ENCODE results near the gene KHNYN. TPM values are rescaled to one million over a fixed set of nuclear protein-coding genes. Genes with fewer than 3 reads are reported as not detected.
"Not testable (repeated sequence)": the region's sequence is repeated elsewhere in the genome, so short reads cannot be mapped to it uniquely, and the experiment has no call there.

Gene KHNYN
- total and polyA plus RNA-seq, 4 donors = 15.2 to 64.9 (median 42.3) TPM

GRCh38 chr14:24463884-24464785 is 34.4 kb downstream of the KHNYN start:
- 69 to 91% methylated on average over 4 of the region's 4 CpGs for WGBS, 2 donors
- no peak for DNase-seq
- intact Hi-C loops (cut with DNase I) = no loop called here
- no peak for ATAC-seq (ENCODE audit: low FRiP score)
- H3K4me3 ChIP-seq (ENCODE audit: low read length in 2 of 2) = no peak overlapping the region
- no peaks in the 10 kb centered on the region for H3K9me3 ChIP-seq (ENCODE audit: control insufficient read depth, low read length)
- H3K27ac ChIP-seq (ENCODE audit: low read depth in 1 of 2, low read length in 2 of 2) = no peak overlapping the region
- H3K4me1 ChIP-seq (ENCODE audit: control insufficient read depth in 1 of 2, insufficient read depth in 2 of 2, low read length in 2 of 2) = no peaks in the 10 kb centered on the region
- no peaks in the 10 kb centered on the region for H3K27me3 ChIP-seq (ENCODE audit: control insufficient read depth in 1 of 2, insufficient read depth in 2 of 2, low read length in 1 of 2)
- no peaks in the 10 kb centered on the region for H3K36me3 ChIP-seq (ENCODE audit: control insufficient read depth in 1 of 2, insufficient read depth in 2 of 2, low read length in 1 of 2)

DNA sequence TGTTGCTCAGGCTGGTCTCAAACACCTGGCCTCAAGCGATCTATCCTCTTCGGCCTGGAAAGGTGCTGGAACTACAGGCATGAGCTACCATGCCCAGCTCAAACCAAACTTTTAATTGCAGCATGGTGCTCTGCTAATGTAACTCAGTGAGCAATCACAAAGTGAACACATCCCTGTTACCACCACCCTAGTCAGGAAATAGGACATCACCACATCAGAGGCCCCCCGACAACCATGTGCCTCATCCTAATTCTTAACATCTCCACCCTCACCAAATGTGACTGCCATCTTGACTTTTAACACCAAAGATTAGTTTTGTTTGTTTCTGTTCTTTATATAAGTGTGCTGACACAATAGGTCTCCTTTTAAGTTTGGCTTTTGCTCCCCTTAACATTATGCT is 35.6 kb downstream of the KHNYN start:
- Histone ChIP-seq H3K4me3 (ENCODE audit: low read length in 2 of 2) (no peak overlapping the region), H3K27me3 (ENCODE audit: control insufficient read depth in 1 of 2, insufficient read depth in 2 of 2, low read length in 1 of 2) (no peaks in the 10 kb centered on the region), H3K4me1 (ENCODE audit: control insufficient read depth in 1 of 2, insufficient read depth in 2 of 2, low read length in 2 of 2) (no peaks in the 10 kb centered on the region), H3K27ac (ENCODE audit: low read depth in 1 of 2, low read length in 2 of 2) (no peak overlapping the region), H3K36me3 (ENCODE audit: control insufficient read depth in 1 of 2, insufficient read depth in 2 of 2, low read length in 1 of 2) (no peaks in the 10 kb centered on the region), H3K9me3 (ENCODE audit: control insufficient read depth, low read length) (no peaks in the 10 kb centered on the region)
- no peak for ATAC-seq (ENCODE audit: low FRiP score)
- intact Hi-C loops (cut with DNase I) = no loop called here
- 96 to 97% methylated on average over 3 of the region's 3 CpGs for WGBS, 2 donors
- DNase-seq = no peak

DNA sequence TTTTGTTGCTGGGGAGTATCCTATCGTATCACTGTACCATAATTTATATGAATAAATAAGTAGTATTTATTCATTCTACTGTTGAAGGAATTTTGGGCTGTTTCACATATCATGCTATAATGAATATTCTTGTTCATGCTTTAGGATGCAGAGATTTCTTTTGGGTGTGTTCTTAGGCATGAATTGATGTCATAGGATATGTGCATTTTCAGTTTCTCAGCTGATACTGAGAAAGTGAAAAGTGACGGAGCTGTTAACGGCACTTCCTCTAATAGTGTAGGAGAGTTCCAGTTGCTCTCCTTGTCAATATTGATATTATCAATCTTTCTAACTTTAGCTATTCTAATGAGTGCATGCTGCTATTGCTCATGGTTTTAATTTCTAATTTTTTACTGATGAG is 36.1 kb downstream of the KHNYN start:
- 86 to 91% methylated on average over 3 of the region's 3 CpGs for WGBS, 2 donors
- DNase-seq (no peak), ATAC-seq (ENCODE audit: low FRiP score) (no peak)
- Histone ChIP-seq H3K4me3 (ENCODE audit: low read length in 2 of 2) (no peak overlapping the region), H3K36me3 (ENCODE audit: control insufficient read depth in 1 of 2, insufficient read depth in 2 of 2, low read length in 1 of 2) (no peaks in the 10 kb centered on the region), H3K27ac (ENCODE audit: low read depth in 1 of 2, low read length in 2 of 2) (no peak overlapping the region), H3K9me3 (ENCODE audit: control insufficient read depth, low read length) (no peaks in the 10 kb centered on the region), H3K4me1 (ENCODE audit: control insufficient read depth in 1 of 2, insufficient read depth in 2 of 2, low read length in 2 of 2) (no peaks in the 10 kb centered on the region), H3K27me3 (ENCODE audit: control insufficient read depth in 1 of 2, insufficient read depth in 2 of 2, low read length in 1 of 2) (no peaks in the 10 kb centered on the region)
- intact Hi-C loops (cut with DNase I) = no loop called here

DNA sequence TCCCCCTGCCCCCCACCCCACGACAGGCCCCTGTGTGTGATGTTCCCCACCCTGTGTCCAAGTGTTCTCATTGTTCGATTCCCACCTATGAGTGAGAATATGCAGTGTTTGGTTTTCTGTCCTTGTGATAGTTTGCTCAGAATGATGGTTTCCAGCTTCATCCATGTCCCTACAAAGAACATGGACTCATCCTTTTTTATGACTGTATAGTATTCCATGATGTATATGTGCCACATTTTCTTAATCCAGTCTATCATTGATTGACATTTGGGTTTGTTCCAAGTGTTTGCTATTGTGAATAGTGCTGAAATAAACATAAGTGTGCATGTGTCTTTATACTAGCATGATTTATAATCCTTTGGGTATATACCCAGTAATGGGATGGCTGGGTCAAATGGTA is 40.7 kb downstream of the KHNYN start:
- 83 to 89% methylated on average over 2 of the region's 2 CpGs for WGBS, 2 donors
- intact Hi-C loops (cut with DNase I); H3K27me3 ChIP-seq (ENCODE audit: control insufficient read depth in 1 of 2, insufficient read depth in 2 of 2, low read length in 1 of 2): not testable (repeated sequence)

GRCh38 chr14:24473211-24473610 is 43.5 kb downstream of the KHNYN start:
- no peaks in the 10 kb centered on the region for H3K4me1 ChIP-seq (ENCODE audit: control insufficient read depth in 1 of 2, insufficient read depth in 2 of 2, low read length in 2 of 2)
- H3K27ac ChIP-seq (ENCODE audit: low read depth in 1 of 2, low read length in 2 of 2) = no peak overlapping the region
- 68 to 95% methylated on average over 12 of the region's 12 CpGs for WGBS, 2 donors
- ATAC-seq (ENCODE audit: low FRiP score) (no peak), DNase-seq (no peak)
- H3K27me3 ChIP-seq (ENCODE audit: control insufficient read depth in 1 of 2, insufficient read depth in 2 of 2, low read length in 1 of 2) = no peaks in the 10 kb centered on the region
- H3K4me3 ChIP-seq (ENCODE audit: low read length in 2 of 2) = no peak overlapping the region
- no peaks in the 10 kb centered on the region for H3K9me3 ChIP-seq (ENCODE audit: control insufficient read depth, low read length)
- intact Hi-C loops (cut with DNase I) = no loop called here
- H3K36me3 ChIP-seq (ENCODE audit: control insufficient read depth in 1 of 2, insufficient read depth in 2 of 2, low read length in 1 of 2) = no peaks in the 10 kb centered on the region

More for the DNA sequence above, 40.7 kb downstream of the KHNYN start:
- DNase-seq; H3K27ac ChIP-seq (ENCODE audit: low read depth in 1 of 2, low read length in 2 of 2); H3K4me1 ChIP-seq (ENCODE audit: control insufficient read depth in 1 of 2, insufficient read depth in 2 of 2, low read length in 2 of 2); H3K9me3 ChIP-seq (ENCODE audit: control insufficient read depth, low read length); H3K36me3 ChIP-seq (ENCODE audit: control insufficient read depth in 1 of 2, insufficient read depth in 2 of 2, low read length in 1 of 2); H3K4me3 ChIP-seq (ENCODE audit: low read length in 2 of 2); ATAC-seq (ENCODE audit: low FRiP score): not testable (repeated sequence)

GRCh38 chr14:24475261-24475660 is 45.5 kb downstream of the KHNYN start:
- Histone ChIP-seq H3K9me3 (ENCODE audit: control insufficient read depth, low read length) (no peaks in the 10 kb centered on the region), H3K27me3 (ENCODE audit: control insufficient read depth in 1 of 2, insufficient read depth in 2 of 2, low read length in 1 of 2) (no peaks in the 10 kb centered on the region), H3K27ac (ENCODE audit: low read depth in 1 of 2, low read length in 2 of 2) (no peak overlapping the region), H3K4me1 (ENCODE audit: control insufficient read depth in 1 of 2, insufficient read depth in 2 of 2, low read length in 2 of 2) (no peaks in the 10 kb centered on the region), H3K36me3 (ENCODE audit: control insufficient read depth in 1 of 2, insufficient read depth in 2 of 2, low read length in 1 of 2) (no peaks in the 10 kb centered on the region), H3K4me3 (ENCODE audit: low read length in 2 of 2) (no peak overlapping the region)
- WGBS, 2 donors = 84 to 90% methylated on average over 4 of the region's 4 CpGs
- intact Hi-C loops (cut with DNase I) = no loop called here
- DNase-seq = no peak
- ATAC-seq (ENCODE audit: low FRiP score) = no peak

GRCh38 chr14:24479999-24480398 is 50.2 kb downstream of the KHNYN start:
- H3K27ac ChIP-seq (ENCODE audit: low read depth in 1 of 2, low read length in 2 of 2); ATAC-seq (ENCODE audit: low FRiP score); intact Hi-C loops (cut with DNase I); H3K27me3 ChIP-seq (ENCODE audit: control insufficient read depth in 1 of 2, insufficient read depth in 2 of 2, low read length in 1 of 2); H3K4me1 ChIP-seq (ENCODE audit: control insufficient read depth in 1 of 2, insufficient read depth in 2 of 2, low read length in 2 of 2); DNase-seq; H3K4me3 ChIP-seq (ENCODE audit: low read length in 2 of 2); H3K9me3 ChIP-seq (ENCODE audit: control insufficient read depth, low read length); H3K36me3 ChIP-seq (ENCODE audit: control insufficient read depth in 1 of 2, insufficient read depth in 2 of 2, low read length in 1 of 2): not testable (repeated sequence)
- WGBS, 2 donors = 1 to 74% methylated on average over 1 of the region's 1 CpG

- Histone ChIP-seq H3K9me3 (ENCODE audit: control insufficient read depth, low read length) (no peaks in the 10 kb centered on the region), H3K27me3 (ENCODE audit: control insufficient read depth in 1 of 2, insufficient read depth in 2 of 2, low read length in 1 of 2) (no peaks in the 10 kb centered on the region), H3K27ac (ENCODE audit: low read depth in 1 of 2, low read length in 2 of 2) (no peak overlapping the region), H3K4me1 (ENCODE audit: control insufficient read depth in 1 of 2, insufficient read depth in 2 of 2, low read length in 2 of 2) (no peaks in the 10 kb centered on the region), H3K36me3 (ENCODE audit: control insufficient read depth in 1 of 2, insufficient read depth in 2 of 2, low read length in 1 of 2) (no peaks in the 10 kb centered on the region), H3K4me3 (ENCODE audit: low read length in 2 of 2) (no peak overlapping the region)
- no peak for ATAC-seq (ENCODE audit: low FRiP score)
- DNase-seq = no peak
- intact Hi-C loops (cut with DNase I) = no loop called here
- WGBS, 2 donors = 47 to 54% methylated on average over 23 of the region's 23 CpGs
Measured at GRCh38 chr14:24481622-24482324, 52.0 kb downstream of the KHNYN start.

Data from aorta (tissue), 5 donors.